HEK293T (cell line): Measurements from ENCODE around the gene SHROOM1.

ENCODE experiments used
- CTCF ChIA-PET: fragments of 350-600 bp; formaldehyde crosslinking; extraction: SDS; loops from one replicate; lab custom pipeline; 2021; ENCODE audit warnings: antibody characterized with exemption, inconsistent platforms; lab: Yijun Ruan, JAX
- POLR2A ChIA-PET: fragments of 350-600 bp; formaldehyde crosslinking; extraction: SDS; loops from one replicate; lab custom pipeline; 2020; ENCODE audit warnings: antibody characterized with exemption, inconsistent platforms; lab: Yijun Ruan, JAX
- DNase-seq: peaks from one replicate; pipeline ENCODE4 v3.0.0; 2012; ENCODE audit warnings: mixed read lengths; ENCODE audit errors: extremely low spot score
- ARNT ChIP-seq: fragments of 450-650 bp; IDR thresholded peaks from 2 replicates; pipeline ENCODE4 v1.6.1; 2017; ENCODE audit warnings: mild to moderate bottlenecking
- BHLHE40 ChIP-seq: fragments of 450-650 bp; IDR thresholded peaks from 2 replicates; pipeline ENCODE4 v1.6.1; 2016; ENCODE audit warnings: mild to moderate bottlenecking, moderate library complexity, borderline replicate concordance
- CTBP1 ChIP-seq: fragments of 450-650 bp; IDR thresholded peaks from 2 replicates; pipeline ENCODE4 v1.6.1; 2016; ENCODE audit warnings: borderline replicate concordance
- ELF4 ChIP-seq: fragments of 450-650 bp; IDR thresholded peaks from 2 replicates; pipeline ENCODE4 v1.6.1; 2017; ENCODE audit warnings: antibody characterized with exemption
- FOXA1 ChIP-seq: fragments of 450-650 bp; IDR thresholded peaks from 2 replicates; pipeline ENCODE4 v1.6.1; 2016; ENCODE audit warnings: mild to moderate bottlenecking
- FOXK2 ChIP-seq: fragments of 450-650 bp; IDR thresholded peaks from 2 replicates; pipeline ENCODE4 v1.6.1; 2016; ENCODE audit warnings: mild to moderate bottlenecking
- FOXM1 ChIP-seq: fragments of 450-650 bp; IDR thresholded peaks from 2 replicates; pipeline ENCODE4 v1.6.1; 2017; ENCODE audit warnings: mild to moderate bottlenecking, borderline replicate concordance
- HDGF ChIP-seq: fragments of 450-650 bp; IDR thresholded peaks from 2 replicates; pipeline ENCODE4 v1.6.1; 2017; ENCODE audit warnings: antibody characterized with exemption, borderline replicate concordance
- L3MBTL2 ChIP-seq: fragments of 450-650 bp; conservative IDR thresholded peaks from 2 replicates; pipeline ENCODE4 v1.6.1; 2016; ENCODE audit warnings: mild to moderate bottlenecking
- LEF1 ChIP-seq: fragments of 450-650 bp; IDR thresholded peaks from 2 replicates; pipeline ENCODE4 v1.6.1; 2017; ENCODE audit warnings: mild to moderate bottlenecking, borderline replicate concordance
- NFRKB ChIP-seq: fragments of 450-650 bp; IDR thresholded peaks from 2 replicates; pipeline ENCODE4 v1.6.1; 2016; ENCODE audit warnings: mild to moderate bottlenecking, moderate library complexity
- SP1 ChIP-seq: fragments of 450-650 bp; IDR thresholded peaks from 2 replicates; pipeline ENCODE4 v1.6.1; 2017
- SUZ12 ChIP-seq: fragments of 450-650 bp; IDR thresholded peaks from 2 replicates; pipeline ENCODE4 v1.6.1; 2016; ENCODE audit warnings: mild to moderate bottlenecking
- TARDBP ChIP-seq: fragments of 450-650 bp; IDR thresholded peaks from 2 replicates; pipeline ENCODE4 v1.6.1; 2016
- ZNF384 ChIP-seq: fragments of 450-650 bp; IDR thresholded peaks from 2 replicates; pipeline ENCODE4 v1.6.1; 2016
- TF ChIP-seq, protein P1 (sequence below): fragments of 450-650 bp; IDR thresholded peaks from 2 replicates; pipeline ENCODE4 v1.6.1; 2016

The SHROOM1 gene

DNA sequence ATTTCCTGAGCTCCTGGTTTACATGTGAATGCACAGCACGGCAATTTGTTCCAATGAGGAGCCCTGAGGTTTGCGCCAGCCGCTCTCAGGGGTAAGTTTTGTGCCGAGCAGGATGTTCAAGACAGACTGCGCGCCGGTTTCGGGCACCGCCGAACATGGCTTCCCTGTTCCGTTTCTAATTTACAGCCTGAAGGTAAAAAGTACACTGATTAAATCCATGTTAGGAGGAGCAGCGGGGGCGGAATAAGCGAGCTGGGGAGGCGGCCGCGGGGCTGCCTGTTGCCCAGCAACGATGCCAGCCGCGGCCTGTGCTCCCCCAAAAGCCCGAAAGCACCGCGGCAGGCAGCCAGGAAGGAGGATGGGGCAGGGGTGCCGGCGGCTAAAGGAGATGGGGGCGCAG, 11.0 kb downstream of the SHROOM1 start:
- TF ChIP-seq ARNT (no peak), SUZ12 (no peak), LEF1 (no peak), ZNF384 (no peak), FOXM1 (no peak), BHLHE40 (no peak), HDGF (no peak), CTBP1 (no peak), FOXA1 (no peak), NFRKB (no peak), SP1 (no peak), L3MBTL2 (no peak), TARDBP (no peak), ELF4 (no peak), FOXK2 (no peak)
- TF ChIP-seq, protein P1, sequence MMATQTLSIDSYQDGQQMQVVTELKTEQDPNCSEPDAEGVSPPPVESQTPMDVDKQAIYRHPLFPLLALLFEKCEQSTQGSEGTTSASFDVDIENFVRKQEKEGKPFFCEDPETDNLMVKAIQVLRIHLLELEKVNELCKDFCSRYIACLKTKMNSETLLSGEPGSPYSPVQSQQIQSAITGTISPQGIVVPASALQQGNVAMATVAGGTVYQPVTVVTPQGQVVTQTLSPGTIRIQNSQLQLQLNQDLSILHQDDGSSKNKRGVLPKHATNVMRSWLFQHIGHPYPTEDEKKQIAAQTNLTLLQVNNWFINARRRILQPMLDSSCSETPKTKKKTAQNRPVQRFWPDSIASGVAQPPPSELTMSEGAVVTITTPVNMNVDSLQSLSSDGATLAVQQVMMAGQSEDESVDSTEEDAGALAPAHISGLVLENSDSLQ, result no peak
- ChIA-PET POLR2A (interaction anchor here (1.2 to 2.5 kb wide), 4 partner anchors 8 to 82 kb away, joined by 3 to 22 read pairs (median 5); partner anchors contain the start of genes KIF3A and SHROOM1), CTCF (interaction anchor here (0.8 to 4.1 kb wide), 18 partner anchors 9 to 582 kb away, joined by 3 to 40 read pairs (median 6); partner anchors contain the start of genes CCNI2, GDF9, SHROOM1 and UQCRQ)
- no peak for DNase-seq

DNA sequence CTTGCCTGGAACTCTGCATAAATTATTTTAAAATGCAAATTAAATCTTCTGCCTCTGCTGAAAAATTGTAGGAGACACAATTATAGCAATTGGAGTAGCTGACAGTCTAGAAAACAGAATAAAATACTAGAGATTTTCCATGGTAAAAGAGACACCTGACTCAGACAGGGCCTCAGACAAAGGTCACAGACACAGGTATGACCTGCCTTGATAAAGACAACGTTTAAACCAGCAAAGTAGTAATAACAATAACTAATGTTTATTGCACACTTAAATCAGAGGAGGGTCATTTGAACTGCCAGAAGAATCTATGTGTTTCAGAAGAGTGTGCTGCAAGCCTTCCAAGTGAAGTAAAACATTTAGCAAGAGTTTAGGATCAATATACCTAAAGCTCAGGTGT, 13.4 kb downstream of the SHROOM1 start:
- ChIA-PET CTCF (interaction anchor here (1.3 to 4.1 kb wide), 2 partner anchors 9 to 60 kb away, joined by 6 to 25 read pairs; no protein-coding TSS in a partner anchor), POLR2A (interaction anchor here (1.3 kb wide), 1 partner anchor 260 kb away, joined by 3 read pairs; the partner anchor contains the start of gene RAD50)
- DNase-seq, result no peak
- TF ChIP-seq SUZ12 (no peak), ARNT (no peak), SP1 (no peak), TARDBP (no peak)
- TF ChIP-seq, protein P1, result no peak

DNA sequence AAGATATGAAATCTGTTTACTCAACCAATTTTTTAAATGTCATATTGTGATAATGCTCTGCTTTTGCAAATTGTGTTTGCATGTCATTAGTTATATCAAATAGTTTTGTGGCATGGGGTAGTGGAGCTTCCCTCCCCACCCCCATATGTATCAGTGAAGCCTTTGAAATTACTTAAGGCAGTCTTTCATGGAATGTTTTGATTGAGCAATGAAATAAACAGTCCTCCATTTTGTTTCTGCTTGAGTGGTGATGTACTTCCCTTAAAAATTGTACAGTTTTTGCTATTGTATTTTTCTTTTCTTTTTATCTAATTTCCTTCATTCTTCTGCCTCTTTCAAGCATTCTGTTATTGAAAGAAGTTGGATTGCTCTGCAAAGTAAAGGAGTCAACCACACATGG, 13.9 kb downstream of the SHROOM1 start:
- POLR2A ChIA-PET, result interaction anchor here (1.3 kb wide), 1 partner anchor 260 kb away, joined by 3 read pairs; the partner anchor contains the start of gene RAD50
- CTCF ChIA-PET, result no interaction called here
- DNase-seq, result no peak

DNA sequence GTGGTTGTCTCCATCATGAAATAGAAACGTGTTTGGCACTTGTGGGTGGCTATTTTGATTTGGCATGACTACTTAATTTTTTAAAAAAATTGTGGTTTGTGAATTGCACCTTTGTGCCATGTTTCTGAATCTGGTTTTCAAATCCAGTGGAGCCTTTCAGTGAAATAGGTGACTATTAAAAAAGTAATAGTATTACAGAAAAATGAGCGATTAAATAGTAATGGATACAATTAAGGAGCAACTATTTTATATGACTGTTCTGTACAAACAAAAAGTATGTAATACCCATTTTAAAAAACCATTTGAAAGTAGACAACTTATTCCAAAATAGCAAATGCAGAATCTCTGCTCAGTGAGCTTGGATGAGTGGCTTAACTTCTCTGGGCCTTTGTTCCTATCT, 14.4 kb downstream of the SHROOM1 start:
- TF ChIP-seq SUZ12 (no peak), FOXK2 (no peak), LEF1 (no peak), ARNT (no peak), ELF4 (no peak), FOXM1 (no peak), SP1 (no peak)
- CTCF ChIA-PET, result interaction anchor here (0.9 to 1.2 kb wide), 2 partner anchors 50 to 61 kb away, joined by 3 to 9 read pairs; partner anchors contain the start of gene GDF9
- no peak for DNase-seq
- POLR2A ChIA-PET, result interaction anchor here (1.1 to 1.8 kb wide), 2 partner anchors 40 to 50 kb away, joined by 3 to 8 read pairs; partner anchors contain the start of genes GDF9, SEPTIN8 and UQCRQ

More for the DNA sequence above, 13.9 kb downstream of the SHROOM1 start:
- TF ChIP-seq HDGF, result no peak
- no peak for TF ChIP-seq BHLHE40
- TF ChIP-seq ZNF384, result no peak
- TF ChIP-seq FOXK2, result no peak
- TF ChIP-seq LEF1, result no peak
- TF ChIP-seq, protein P1, result no peak

DNA sequence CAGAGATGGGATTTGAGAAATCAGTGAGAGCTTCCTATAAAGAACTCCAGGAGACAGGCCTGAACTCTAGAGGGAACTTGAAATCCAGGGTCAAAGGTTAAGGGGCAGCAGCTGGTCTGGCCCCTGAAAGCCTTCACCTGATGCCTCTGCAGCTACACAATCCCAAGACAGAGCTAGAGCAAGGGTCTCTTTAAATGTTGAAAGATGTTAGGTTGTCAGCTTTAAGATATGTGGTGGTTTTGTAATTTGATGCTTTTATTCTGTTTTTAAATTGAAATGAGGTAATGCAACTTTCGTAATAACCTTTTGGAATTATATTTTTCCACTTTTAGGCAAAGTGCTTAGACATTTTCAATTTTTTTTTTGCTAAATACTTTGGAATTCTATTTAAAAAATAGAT, 15.0 kb downstream of the SHROOM1 start:
- POLR2A ChIA-PET, result interaction anchor here (1.1 to 1.8 kb wide), 2 partner anchors 39 to 51 kb away, joined by 3 to 8 read pairs; partner anchors contain the start of genes GDF9, SEPTIN8 and UQCRQ
- CTCF ChIA-PET, result interaction anchor here (0.6 to 1.2 kb wide), 7 partner anchors 12 to 182 kb away, joined by 3 to 9 read pairs (median 3); partner anchors contain the start of gene GDF9
- no peak for DNase-seq
- TF ChIP-seq SP1 (no peak), NFRKB (no peak), FOXA1 (no peak), FOXK2 (no peak), ELF4 (no peak), HDGF (no peak), ZNF384 (no peak)
- TF ChIP-seq, protein P1, result 0 out of 2 replicates have a peak, but pooled peaks have one; percentile 4
